PC-9 (cell line): ENCODE measurements around the gene AXIN2. TPM values are rescaled to one million over a fixed set of nuclear protein-coding genes. Genes with fewer than 3 reads are reported as not detected.
A peak's percentile ranks its signal among the peaks of the same experiment; 100 is the strongest.

Experiments
- BruUV-seq: library from RNA; stranded (reverse); fragments of 400-500 nt; replicated peaks from 2 replicates; lab custom pipeline; 2021; lab: Mats Ljungman, UMichigan
- CTCF ChIA-PET: fragments of 300-600 bp; sonication (Branson Sonifier 250); formaldehyde crosslinking; loops from one replicate; lab custom pipeline; 2022; ENCODE audit warnings: antibody characterized with exemption; lab: Charles Lee
- POLR2A ChIA-PET: fragments of 300-600 bp; sonication (Branson Sonifier 250); formaldehyde crosslinking; loops from one replicate; lab custom pipeline; 2022; ENCODE audit warnings: antibody characterized with exemption; ENCODE audit not compliant: unreplicated experiment; lab: Charles Lee
- DNase-seq, 2 experiments: peaks; one replicate each; pipeline versions ENCODE4 v3.0.0 to v3.0.0-alpha.2; 2015 to 2022; ENCODE audit warnings: mixed read lengths in 1 of 2
- H2AFZ ChIP-seq: fragments of 200-600 bp; sonication (generic); 2 replicates; pipeline ENCODE4 v1.8.1; 2017; ENCODE audit warnings: antibody characterized with exemption
- H3F3A ChIP-seq: fragments of 200-600 bp; sonication (generic); 2 replicates; pipeline ENCODE4 v1.8.1; 2017; ENCODE audit warnings: antibody characterized with exemption, mild to moderate bottlenecking, low read depth; ENCODE audit not compliant: insufficient read depth
- H3K27ac ChIP-seq: fragments of 200-600 bp; sonication (generic); 2 replicates; pipeline ENCODE4 v1.6.1; 2016; ENCODE audit warnings: mixed run types
- H3K27me3 ChIP-seq: fragments of 200-600 bp; sonication (generic); 2 replicates; pipeline ENCODE4 v1.6.1; 2016; ENCODE audit warnings: low read depth, mixed run types; ENCODE audit not compliant: insufficient read depth
- H3K36me3 ChIP-seq: fragments of 200-600 bp; sonication (generic); 2 replicates; pipeline ENCODE4 v1.6.1; 2016; ENCODE audit warnings: low read depth, mixed run types
- H3K4me1 ChIP-seq: fragments of 200-600 bp; sonication (generic); replicated peaks from 2 replicates; pipeline ENCODE4 v1.6.1; 2016; ENCODE audit warnings: mixed run types; ENCODE audit not compliant: insufficient read depth
- H3K4me2 ChIP-seq: fragments of 200-600 bp; sonication (generic); 2 replicates; pipeline ENCODE4 v1.6.1; 2017; ENCODE audit warnings: mixed run types
- H3K4me3 ChIP-seq: fragments of 200-600 bp; sonication (generic); 2 replicates; pipeline ENCODE4 v1.6.1; 2016; ENCODE audit warnings: mixed run types
- H3K79me2 ChIP-seq: fragments of 200-600 bp; sonication (generic); 2 replicates; pipeline ENCODE4 v1.6.1; 2017; ENCODE audit warnings: low read depth, mixed run types
- H3K9me2 ChIP-seq: fragments of 200-600 bp; sonication (generic); 2 replicates; pipeline ENCODE4 v1.8.1; 2017; ENCODE audit warnings: mild to moderate bottlenecking; ENCODE audit not compliant: insufficient read depth
- H3K9me3 ChIP-seq: fragments of 200-600 bp; sonication (generic); 2 replicates; pipeline ENCODE4 v1.8.1; 2016; ENCODE audit warnings: low read depth; ENCODE audit not compliant: insufficient read depth
- H4K20me1 ChIP-seq: fragments of 200-600 bp; sonication (generic); 2 replicates; pipeline ENCODE4 v1.8.1; 2017; ENCODE audit not compliant: insufficient read depth
- EZH2 ChIP-seq: fragments of 200-600 bp; sonication (generic); IDR thresholded peaks from 2 replicates; pipeline ENCODE4 v1.8.0; 2017; ENCODE audit warnings: antibody characterized with exemption, low read depth
- intact Hi-C: fragments of 100-400 bp; cut with micrococcal nuclease; formaldehyde crosslinking; loops from one replicate; pipeline ENCODE4 v1.10.0; 2022; ENCODE audit not compliant: unreplicated experiment
- total RNA-seq: library from RNA; stranded (reverse); gene quantifications from 2 replicates; pipeline ENCODE4 v1.2.3, GENCODE V29; 2021
- TF ChIP-seq, protein P1 (sequence below): fragments of 200-600 bp; sonication (generic); conservative IDR thresholded peaks from 2 replicates; pipeline ENCODE4 v1.6.1; 2017; ENCODE audit warnings: mixed run types, antibody characterized with exemption, mild to moderate bottlenecking, moderate library complexity

AXIN2 gene
- total RNA-seq, 1 experiment from 2014 or later, result 0.24 TPM

DNA sequence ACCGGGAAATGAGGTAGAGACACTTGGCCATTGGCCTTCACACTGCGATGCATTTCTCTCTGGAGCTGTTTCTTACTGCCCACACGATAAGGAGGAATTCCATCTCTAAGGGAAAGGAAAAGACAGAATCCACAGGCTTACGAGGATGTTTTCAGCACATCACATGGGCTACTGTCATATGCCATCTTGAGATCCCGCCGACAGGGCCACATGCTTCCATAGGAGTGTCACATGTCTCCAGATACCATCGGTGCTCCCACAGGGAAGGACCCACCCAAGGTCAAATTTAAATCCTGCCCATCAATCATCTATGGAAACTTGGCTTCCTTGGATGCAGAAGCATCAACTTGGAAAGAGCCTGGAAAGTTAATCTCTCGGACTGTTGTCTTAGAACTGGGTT lies 20.0 kb downstream of the AXIN2 start:
- peaks cover 12% of the 10 kb centered on the region; the same call in 1 of the 2 replicates for H3F3A ChIP-seq
- H3K4me3 ChIP-seq, result no peak overlapping the region
- peak in 1 of 2 experiments; percentile 3 for DNase-seq
- H3K79me2 ChIP-seq, result no peaks in the 10 kb centered on the region
- intact Hi-C loops, result no loop called here
- TF ChIP-seq EZH2, result no peak
- TF ChIP-seq, protein P1, sequence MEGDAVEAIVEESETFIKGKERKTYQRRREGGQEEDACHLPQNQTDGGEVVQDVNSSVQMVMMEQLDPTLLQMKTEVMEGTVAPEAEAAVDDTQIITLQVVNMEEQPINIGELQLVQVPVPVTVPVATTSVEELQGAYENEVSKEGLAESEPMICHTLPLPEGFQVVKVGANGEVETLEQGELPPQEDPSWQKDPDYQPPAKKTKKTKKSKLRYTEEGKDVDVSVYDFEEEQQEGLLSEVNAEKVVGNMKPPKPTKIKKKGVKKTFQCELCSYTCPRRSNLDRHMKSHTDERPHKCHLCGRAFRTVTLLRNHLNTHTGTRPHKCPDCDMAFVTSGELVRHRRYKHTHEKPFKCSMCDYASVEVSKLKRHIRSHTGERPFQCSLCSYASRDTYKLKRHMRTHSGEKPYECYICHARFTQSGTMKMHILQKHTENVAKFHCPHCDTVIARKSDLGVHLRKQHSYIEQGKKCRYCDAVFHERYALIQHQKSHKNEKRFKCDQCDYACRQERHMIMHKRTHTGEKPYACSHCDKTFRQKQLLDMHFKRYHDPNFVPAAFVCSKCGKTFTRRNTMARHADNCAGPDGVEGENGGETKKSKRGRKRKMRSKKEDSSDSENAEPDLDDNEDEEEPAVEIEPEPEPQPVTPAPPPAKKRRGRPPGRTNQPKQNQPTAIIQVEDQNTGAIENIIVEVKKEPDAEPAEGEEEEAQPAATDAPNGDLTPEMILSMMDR, result no peak
- H3K27me3 ChIP-seq, result no peaks in the 10 kb centered on the region
- H3K4me2 ChIP-seq, result no peak overlapping the region
- ChIA-PET POLR2A (no interaction called here), CTCF (no interaction called here)
- no peaks in the 10 kb centered on the region for H4K20me1 ChIP-seq
- no peaks in the 10 kb centered on the region for H3K36me3 ChIP-seq
- no TSS peak for BruUV-seq
- no peaks in the 10 kb centered on the region for H3K9me3 ChIP-seq
- no peak overlapping the region for H2AFZ ChIP-seq
- H3K9me2 ChIP-seq, result no peaks in the 10 kb centered on the region
- no peak overlapping the region for H3K27ac ChIP-seq
- H3K4me1 ChIP-seq, result peaks cover 36% of the 10 kb centered on the region

DNA sequence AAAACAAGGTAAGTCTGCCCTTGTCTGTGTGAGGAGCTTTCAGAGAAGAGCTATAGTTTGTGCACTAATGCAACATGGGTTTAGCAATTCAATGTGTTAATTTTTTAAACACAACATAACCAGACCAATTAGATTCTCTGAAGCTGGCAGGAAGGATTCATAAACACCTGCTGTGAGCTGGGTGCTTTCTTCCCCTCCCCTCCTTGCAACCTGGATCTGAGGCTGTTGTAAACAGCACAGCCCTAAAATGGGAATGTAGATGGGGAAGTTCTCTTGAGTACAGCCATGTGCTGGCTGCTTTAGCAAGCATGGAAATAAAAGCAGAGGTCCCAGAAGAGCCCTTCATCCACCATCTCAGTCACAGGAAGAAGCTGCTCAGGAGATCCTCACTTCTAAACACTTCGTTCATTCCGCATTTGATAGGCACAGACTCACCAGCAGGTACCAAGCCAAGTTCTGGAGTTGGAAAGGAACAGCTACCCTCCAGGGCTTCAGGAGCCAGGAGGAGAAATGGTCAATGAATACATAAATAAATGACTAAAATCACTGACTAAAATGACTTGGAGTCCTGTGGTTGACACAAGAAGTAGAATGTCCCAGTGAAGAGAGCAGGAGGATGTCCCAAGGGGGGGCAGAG lies 21.7 kb downstream of the AXIN2 start:
- no peaks in the 10 kb centered on the region for H4K20me1 ChIP-seq
- no peaks in the 10 kb centered on the region for H3K36me3 ChIP-seq
- TF ChIP-seq, protein P1, result no peak
- no peak for TF ChIP-seq EZH2
- peak in 1 of 2 experiments; percentile 12 for DNase-seq
- no peaks in the 10 kb centered on the region for H3K27me3 ChIP-seq
- CTCF ChIA-PET, result no interaction called here
- peaks cover 12% of the 10 kb centered on the region; the same call in 1 of the 2 replicates for H3F3A ChIP-seq
- H3K4me2 ChIP-seq, result no peak overlapping the region
- no peaks in the 10 kb centered on the region for H3K79me2 ChIP-seq
- POLR2A ChIA-PET, result no interaction called here
- H3K9me2 ChIP-seq, result no peaks in the 10 kb centered on the region
- no peak overlapping the region for H2AFZ ChIP-seq
- H3K27ac ChIP-seq, result no peak overlapping the region
- H3K9me3 ChIP-seq, result no peaks in the 10 kb centered on the region
- no TSS peak for BruUV-seq
- no peak overlapping the region for H3K4me3 ChIP-seq
- peaks cover 36% of the 10 kb centered on the region for H3K4me1 ChIP-seq
- intact Hi-C loops, result no loop called here

DNA sequence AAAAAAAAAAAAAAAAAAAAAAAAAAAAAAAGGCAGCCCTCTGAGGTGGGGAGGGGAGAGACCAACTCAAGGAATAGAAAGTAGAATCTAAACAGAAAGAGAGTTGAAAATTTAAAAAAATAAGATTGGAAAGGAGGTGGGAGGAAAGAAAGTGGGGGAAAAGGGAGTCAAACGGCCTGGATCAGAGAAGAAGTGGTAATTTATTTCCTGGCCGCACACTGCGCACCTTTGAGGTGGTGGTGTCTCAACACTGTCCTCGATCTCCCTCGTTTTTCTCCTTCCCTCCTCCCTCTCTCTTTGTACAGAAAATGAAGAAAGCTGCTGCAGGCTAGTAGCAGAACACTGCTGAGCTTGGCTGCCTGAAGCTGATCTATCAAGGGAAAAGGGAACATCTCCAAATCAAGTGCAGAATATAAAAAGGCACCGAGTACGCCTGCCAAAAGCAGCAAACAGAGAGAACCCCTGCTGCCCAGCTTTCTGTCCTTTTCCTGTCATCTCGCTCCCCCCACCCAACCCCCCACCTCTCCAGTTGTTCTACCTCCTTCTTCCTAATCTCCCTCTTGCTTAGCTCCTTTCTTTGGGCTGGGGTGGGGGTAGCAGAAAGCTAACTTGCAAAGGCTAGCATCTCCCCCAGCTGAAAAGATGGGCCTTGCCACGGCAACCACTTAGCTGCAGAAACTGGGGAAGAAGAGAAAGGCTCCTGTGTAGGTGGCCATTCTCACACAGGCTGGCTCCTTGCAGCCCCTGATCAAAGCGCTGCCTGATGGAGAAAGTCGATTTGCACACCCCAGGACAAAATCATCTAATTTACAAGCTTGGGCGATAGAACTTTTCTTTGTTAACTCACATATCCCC lies 22.5 kb downstream of the AXIN2 start:
- TF ChIP-seq EZH2, result no peak
- TF ChIP-seq, protein P1, result no peak
- Histone ChIP-seq H3K36me3 (no peaks in the 10 kb centered on the region), H3K27me3 (no peaks in the 10 kb centered on the region), H3K4me3 (no peak overlapping the region), H3K27ac (no peak overlapping the region), H3K79me2 (no peaks in the 10 kb centered on the region), H3K9me2 (no peaks in the 10 kb centered on the region), H3K9me3 (no peaks in the 10 kb centered on the region), H3K4me2 (no peak overlapping the region), H4K20me1 (no peaks in the 10 kb centered on the region), H3K4me1 (peaks cover 34% of the 10 kb centered on the region), H3F3A (peaks cover 12% of the 10 kb centered on the region; the same call in 1 of the 2 replicates), H2AFZ (no peak overlapping the region)
- DNase-seq, result no peak
- BruUV-seq, result no TSS peak
- intact Hi-C loops, result no loop called here
- ChIA-PET POLR2A (interaction anchor here (0.6 kb wide), 1 partner anchor 553 kb away, joined by 5 read pairs; no protein-coding TSS in a partner anchor), CTCF (no interaction called here)
